Measurements from ENCODE around the gene DLX6.

DNA sequence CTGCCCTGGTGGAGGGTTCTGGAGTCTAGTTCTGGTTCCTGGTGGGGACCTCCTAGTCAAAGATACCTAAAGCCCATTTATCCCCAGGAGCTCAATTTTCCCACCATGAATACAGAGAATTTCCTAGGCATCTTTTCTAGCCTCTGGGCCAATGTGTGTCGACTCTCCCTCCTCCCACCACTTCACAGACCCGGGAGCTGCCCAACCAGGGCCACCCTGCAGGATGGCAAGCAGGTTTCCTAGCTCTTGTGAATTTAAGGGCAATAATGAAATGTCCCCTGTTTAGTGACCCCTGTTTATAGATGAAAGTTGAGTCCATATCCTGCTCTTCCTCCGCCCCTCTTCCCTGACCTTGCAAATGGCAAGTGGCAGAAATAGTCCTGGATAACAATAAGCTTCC lies 9.9 kb downstream of the DLX6 start:
- TF ChIP-seq JUND (IDR thresholded peaks at IDR 0.05) = no peak
- TF ChIP-seq, protein P1, sequence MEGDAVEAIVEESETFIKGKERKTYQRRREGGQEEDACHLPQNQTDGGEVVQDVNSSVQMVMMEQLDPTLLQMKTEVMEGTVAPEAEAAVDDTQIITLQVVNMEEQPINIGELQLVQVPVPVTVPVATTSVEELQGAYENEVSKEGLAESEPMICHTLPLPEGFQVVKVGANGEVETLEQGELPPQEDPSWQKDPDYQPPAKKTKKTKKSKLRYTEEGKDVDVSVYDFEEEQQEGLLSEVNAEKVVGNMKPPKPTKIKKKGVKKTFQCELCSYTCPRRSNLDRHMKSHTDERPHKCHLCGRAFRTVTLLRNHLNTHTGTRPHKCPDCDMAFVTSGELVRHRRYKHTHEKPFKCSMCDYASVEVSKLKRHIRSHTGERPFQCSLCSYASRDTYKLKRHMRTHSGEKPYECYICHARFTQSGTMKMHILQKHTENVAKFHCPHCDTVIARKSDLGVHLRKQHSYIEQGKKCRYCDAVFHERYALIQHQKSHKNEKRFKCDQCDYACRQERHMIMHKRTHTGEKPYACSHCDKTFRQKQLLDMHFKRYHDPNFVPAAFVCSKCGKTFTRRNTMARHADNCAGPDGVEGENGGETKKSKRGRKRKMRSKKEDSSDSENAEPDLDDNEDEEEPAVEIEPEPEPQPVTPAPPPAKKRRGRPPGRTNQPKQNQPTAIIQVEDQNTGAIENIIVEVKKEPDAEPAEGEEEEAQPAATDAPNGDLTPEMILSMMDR (IDR thresholded peaks at IDR 0.05 in 2 of 3, conservative IDR thresholded peaks at IDR 0.05 in 1 of 3; ENCODE audit: borderline replicate concordance in 1 of 3, insufficient read depth in 1 of 3, low read depth in 2 of 3, low read length in 2 of 3) = no peak
